ENCODE results near the gene PRCD.
"Not testable (repeated sequence)": the region's sequence is repeated elsewhere in the genome, so short reads cannot be mapped to it uniquely, and the experiment has no call there.

Gene PRCD

GRCh38 chr17:76528528-76529223, 11.2 kb upstream of the PRCD start:
- DNase-seq, result no peak

GRCh38 chr17:76529224-76530094, 10.4 kb upstream of the PRCD start:
- DNase-seq, result no peak

GRCh38 chr17:76530095-76530723, 9.6 kb upstream of the PRCD start:
- no peak for DNase-seq

GRCh38 chr17:76530811-76531485, 8.9 kb upstream of the PRCD start:
- no peak for DNase-seq

GRCh38 chr17:76531486-76532038, 8.3 kb upstream of the PRCD start:
- DNase-seq, result no peak

- DNase-seq, result no peak
Measured at GRCh38 chr17:76532072-76532651, 7.7 kb upstream of the PRCD start.

GRCh38 chr17:76533640-76534359, 6.0 kb upstream of the PRCD start:
- not testable (repeated sequence) for DNase-seq

GRCh38 chr17:76534831-76535732, 4.8 kb upstream of the PRCD start:
- no peak for DNase-seq

GRCh38 chr17:76535788-76536510, 3.9 kb upstream of the PRCD start:
- DNase-seq, result no peak

GRCh38 chr17:76536511-76537287, 3.1 kb upstream of the PRCD start:
- DNase-seq, result no peak

- DNase-seq, result no peak
Measured at GRCh38 chr17:76537288-76537577, 2.6 kb upstream of the PRCD start.

GRCh38 chr17:76537578-76538280, 2.1 kb upstream of the PRCD start, which contains the start of gene CYGB:
CYGB (minus strand) TSS chr17:76537709; CDS start chr17:76537542, 167 bp downstream.
- DNase-seq, result no peak

- no peak for DNase-seq
Measured at GRCh38 chr17:76538281-76538931, 1.4 kb upstream of the PRCD start.

- no peak for DNase-seq
Measured at GRCh38 chr17:76538941-76539570, 788 bp upstream of the PRCD start.

GRCh38 chr17:76540381-76541300, 797 bp downstream of the PRCD start:
- DNase-seq, result no peak

GRCh38 chr17:76541739-76542454, 2.1 kb downstream of the PRCD start:
- no peak for DNase-seq
